Thyroid gland (tissue), 4 donors: Measurements from ENCODE around the gene CCL27. TPM values are rescaled to one million over a fixed set of nuclear protein-coding genes. Genes with fewer than 3 reads are reported as not detected.

Source experiments
- DNase-seq, 2 donors: peaks; one replicate each; pipeline ENCODE4 v3.0.0-alpha.2; 2019
- H3K27ac ChIP-seq, 3 donors: fragments of 200-600 bp; sonication (generic); 1 replicate in 2 of 3; 2 replicates in 1 of 3; pipeline ENCODE4 v1.5.1; 2016 to 2019; ENCODE audit warnings: mild to moderate bottlenecking in 1 of 3, moderate library complexity in 1 of 3
- H3K27me3 ChIP-seq: fragments of 200-600 bp; sonication (generic); one replicate; pipeline ENCODE4 v1.5.1; 2019
- H3K36me3 ChIP-seq, 2 donors: fragments of 200-600 bp; sonication (generic); one replicate each; pipeline ENCODE4 v1.5.1; 2016 to 2019
- H3K4me1 ChIP-seq, 2 donors: fragments of 200-600 bp; sonication (generic); one replicate each; pipeline ENCODE4 v1.5.1; 2017 to 2019
- H3K4me3 ChIP-seq, 3 donors: fragments of 200-600 bp; sonication (generic); replicated peaks in 1 of 3; 1 replicate in 2 of 3; 2 replicates in 1 of 3; pipeline ENCODE4 v1.5.1; 2016; ENCODE audit warnings: mild to moderate bottlenecking in 1 of 3
- H3K9me3 ChIP-seq: fragments of 200-600 bp; sonication (generic); one replicate; pipeline ENCODE4 v1.5.1; 2017
- POLR2A ChIP-seq, 2 donors: fragments of 450-650 bp; IDR thresholded peaks; one replicate each; pipeline ENCODE4 v1.6.1; 2017; ENCODE audit warnings: antibody characterized with exemption in 2 of 2, mild to moderate bottlenecking in 2 of 2, moderate library complexity in 1 of 2
- WGBS, 2 donors: methylation state at CpG; one replicate each; pipeline ENCODE4 v1.1.5; 2017; 5-methylcytosine and 5-hydroxymethylcytosine counted together
- intact Hi-C: fragments of 100-400 bp; cut with DNase I; formaldehyde crosslinking; loops from one replicate; pipeline ENCODE4 v1.15.1; 2023
- total RNA-seq, 4 donors: library from RNA; depleted of rRNA; stranded (reverse); fragments of >200 nt; gene quantifications; one replicate each; pipeline ENCODE4 v1.2.3, GENCODE V29; 2016
- TF ChIP-seq, protein P1 (sequence below), 6 experiments: fragments of 200-600 bp in 3 of 6; fragments of 450-650 bp in 3 of 6; sonication (generic) in 3 of 6; IDR thresholded peaks; one replicate each; pipeline ENCODE4 v1.5.1; 2016 to 2019; ENCODE audit warnings: antibody characterized with exemption in 6 of 6, mild to moderate bottlenecking in 2 of 6, inconsistent platforms in 1 of 6, moderate library complexity in 1 of 6

CCL27 gene
- total RNA-seq, 4 donors from 2014 or later, result 1.1 TPM; not detected in 3

DNA sequence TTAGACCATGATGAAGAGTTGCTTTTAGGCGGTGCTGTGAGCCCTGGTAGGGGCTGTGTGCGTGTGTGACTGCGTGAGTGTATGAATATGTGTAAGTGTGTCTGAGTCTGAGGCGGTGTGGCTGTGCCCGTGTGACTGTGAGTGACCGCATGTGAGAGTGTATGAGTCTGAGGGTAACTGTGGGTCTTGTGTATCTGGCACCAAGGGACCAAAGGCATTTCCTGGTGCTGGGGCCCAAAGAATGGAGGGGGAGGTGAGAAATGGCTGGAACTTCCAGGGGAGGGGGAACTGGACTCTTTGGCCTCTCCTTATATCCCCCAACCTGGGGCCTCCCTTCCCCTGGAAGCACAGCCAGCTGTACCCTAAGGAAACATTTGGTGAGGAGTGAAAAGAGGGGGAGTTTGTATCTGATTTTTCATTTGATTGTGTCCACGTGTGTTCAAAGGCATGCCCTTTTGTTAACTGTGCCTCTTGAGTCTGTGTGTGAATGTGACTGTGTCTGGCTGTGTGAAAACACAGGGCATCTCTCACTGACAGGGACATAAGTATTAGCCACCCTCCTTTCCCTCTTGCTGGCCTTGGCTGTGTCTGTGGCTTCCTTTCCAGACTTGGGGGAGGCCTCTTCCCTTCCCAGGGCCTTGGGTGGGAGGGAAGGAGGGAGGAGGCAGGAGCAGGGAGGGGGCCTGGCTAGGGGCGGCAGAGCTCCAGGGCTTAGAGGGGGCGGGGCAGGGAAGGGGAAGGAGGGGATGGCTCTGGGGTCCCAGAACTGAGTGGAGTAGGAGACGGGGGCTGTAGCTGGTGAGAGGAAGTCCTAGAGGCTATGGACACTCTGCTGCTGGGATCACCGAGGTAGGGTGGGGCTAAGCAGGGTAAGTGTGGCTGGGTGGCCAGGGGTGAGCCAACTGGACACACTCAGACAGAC, 9.0 kb downstream of the CCL27 start:
- intact Hi-C loops, result no loop called here
- WGBS, 2 donors, result 46 to 47% methylated on average over 11 of the region's 11 CpGs

DNA sequence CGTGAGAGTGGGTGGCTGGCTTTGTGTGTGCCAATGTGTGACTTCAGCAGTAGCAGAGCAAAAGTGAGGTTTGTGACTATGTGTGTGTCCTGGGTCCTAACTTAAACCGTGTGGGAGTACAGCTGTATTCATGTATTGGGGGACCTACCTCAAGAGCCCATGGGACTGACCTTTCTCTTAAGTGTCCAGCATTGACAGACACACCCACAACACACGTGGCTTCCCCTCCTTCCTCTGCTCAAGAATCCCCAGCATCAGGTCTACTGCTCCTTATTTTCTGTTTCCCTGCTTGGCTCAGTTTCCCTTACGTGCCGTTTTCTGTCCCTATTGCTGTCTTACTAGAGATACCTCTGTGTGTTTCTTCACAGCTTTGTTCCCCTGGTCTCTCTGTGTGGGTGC, 9.9 kb downstream of the CCL27 start:
- 26 to 29% methylated on average over 5 of the region's 5 CpGs for WGBS, 2 donors
- H3K9me3 ChIP-seq, result no peaks in the 10 kb centered on the region
- no peaks in the 10 kb centered on the region for H3K27me3 ChIP-seq
- peaks cover 51 to 57% of the 10 kb centered on the region in 2 donors for H3K4me1 ChIP-seq
- no peak for DNase-seq
- intact Hi-C loops, result no loop called here
- TF ChIP-seq POLR2A (IDR thresholded peaks at IDR 0.05), result no peak
- TF ChIP-seq, protein P1, sequence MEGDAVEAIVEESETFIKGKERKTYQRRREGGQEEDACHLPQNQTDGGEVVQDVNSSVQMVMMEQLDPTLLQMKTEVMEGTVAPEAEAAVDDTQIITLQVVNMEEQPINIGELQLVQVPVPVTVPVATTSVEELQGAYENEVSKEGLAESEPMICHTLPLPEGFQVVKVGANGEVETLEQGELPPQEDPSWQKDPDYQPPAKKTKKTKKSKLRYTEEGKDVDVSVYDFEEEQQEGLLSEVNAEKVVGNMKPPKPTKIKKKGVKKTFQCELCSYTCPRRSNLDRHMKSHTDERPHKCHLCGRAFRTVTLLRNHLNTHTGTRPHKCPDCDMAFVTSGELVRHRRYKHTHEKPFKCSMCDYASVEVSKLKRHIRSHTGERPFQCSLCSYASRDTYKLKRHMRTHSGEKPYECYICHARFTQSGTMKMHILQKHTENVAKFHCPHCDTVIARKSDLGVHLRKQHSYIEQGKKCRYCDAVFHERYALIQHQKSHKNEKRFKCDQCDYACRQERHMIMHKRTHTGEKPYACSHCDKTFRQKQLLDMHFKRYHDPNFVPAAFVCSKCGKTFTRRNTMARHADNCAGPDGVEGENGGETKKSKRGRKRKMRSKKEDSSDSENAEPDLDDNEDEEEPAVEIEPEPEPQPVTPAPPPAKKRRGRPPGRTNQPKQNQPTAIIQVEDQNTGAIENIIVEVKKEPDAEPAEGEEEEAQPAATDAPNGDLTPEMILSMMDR (IDR thresholded peaks at IDR 0.05), result no peak
- peak overlapping the region; percentile 26 to 88 (median 84) for H3K27ac ChIP-seq
- H3K4me3 ChIP-seq, result no peak overlapping the region
- H3K36me3 ChIP-seq, result peaks cover 7 to 14% of the 10 kb centered on the region in 2 donors

More for the DNA sequence above, 9.0 kb downstream of the CCL27 start:
- no peaks in the 10 kb centered on the region for H3K9me3 ChIP-seq
- peaks cover 7 to 12% of the 10 kb centered on the region in 2 donors for H3K36me3 ChIP-seq
- no peak for TF ChIP-seq POLR2A (IDR thresholded peaks at IDR 0.05)
- TF ChIP-seq, protein P1 (IDR thresholded peaks at IDR 0.05), result no peak
- H3K27ac ChIP-seq, result peak overlapping the region; percentile 26 to 88 (median 84)
- no peaks in the 10 kb centered on the region for H3K27me3 ChIP-seq
- no peak for DNase-seq
- H3K4me3 ChIP-seq, result no peak overlapping the region
- peaks cover 44 to 50% of the 10 kb centered on the region in 2 donors for H3K4me1 ChIP-seq

DNA sequence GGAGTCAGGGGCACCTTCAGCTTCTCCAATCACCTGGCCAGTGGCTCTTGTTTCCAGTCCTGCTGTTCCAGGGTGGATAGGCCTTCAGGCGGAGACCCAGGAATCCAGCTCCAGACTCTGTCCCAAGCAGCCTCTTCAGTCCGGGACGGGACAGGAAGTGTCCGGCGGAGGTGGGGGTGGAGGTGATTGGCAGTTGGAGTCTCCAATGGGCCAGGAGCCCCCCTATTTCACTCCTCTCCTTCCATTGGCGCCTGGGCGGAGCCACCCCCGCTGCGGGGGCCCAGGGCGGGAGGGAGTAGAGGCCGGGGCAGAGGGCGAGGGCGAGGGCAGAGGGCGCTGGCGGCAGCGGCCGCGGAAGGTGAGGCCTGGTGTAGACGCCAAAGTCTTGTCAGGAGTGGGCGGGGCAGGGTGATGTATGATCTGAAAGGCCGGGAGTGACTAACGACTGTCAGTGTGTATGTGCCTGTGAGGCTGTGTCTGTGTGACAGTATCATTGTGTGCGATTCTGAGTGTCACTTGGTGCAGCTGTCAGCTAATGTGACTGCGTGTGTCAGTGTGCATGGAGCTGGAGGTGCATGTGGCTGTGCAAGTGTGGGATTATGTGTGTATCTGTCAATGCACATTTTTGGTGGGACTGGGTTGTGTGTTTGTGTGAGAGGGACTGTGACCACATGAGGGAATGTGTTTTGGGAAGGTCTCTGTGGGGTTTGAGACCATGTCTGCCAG, 10.4 kb downstream of the CCL27 start, which contains the start of gene IL11RA:
IL11RA (plus strand) TSS at position 310 of the 726 bp plus-strand sequence. CDS start 3,033 bp downstream, outside the sequence.
- peak; percentile 90 to 91 for DNase-seq
- peaks cover 7 to 14% of the 10 kb centered on the region in 2 donors for H3K36me3 ChIP-seq
- no peaks in the 10 kb centered on the region for H3K27me3 ChIP-seq
- peak within 1 kb of the TSS in 1 of 3 donors; percentile 29 for H3K4me3 ChIP-seq
- WGBS, 2 donors, result 0 to 3% methylated on average over 14 to 22 of the region's 24 CpGs
- peaks cover 56 to 63% of the 10 kb centered on the region in 2 donors for H3K4me1 ChIP-seq
- peak in 1 of 2 donors; percentile 65 for TF ChIP-seq POLR2A (IDR thresholded peaks at IDR 0.05)
- TF ChIP-seq, protein P1 (IDR thresholded peaks at IDR 0.05), result no peak
- no peaks in the 10 kb centered on the region for H3K9me3 ChIP-seq
- intact Hi-C loops, result no loop called here
- H3K27ac ChIP-seq, result peak within 1 kb of the TSS; percentile 84 to 88 (median 84)

DNA sequence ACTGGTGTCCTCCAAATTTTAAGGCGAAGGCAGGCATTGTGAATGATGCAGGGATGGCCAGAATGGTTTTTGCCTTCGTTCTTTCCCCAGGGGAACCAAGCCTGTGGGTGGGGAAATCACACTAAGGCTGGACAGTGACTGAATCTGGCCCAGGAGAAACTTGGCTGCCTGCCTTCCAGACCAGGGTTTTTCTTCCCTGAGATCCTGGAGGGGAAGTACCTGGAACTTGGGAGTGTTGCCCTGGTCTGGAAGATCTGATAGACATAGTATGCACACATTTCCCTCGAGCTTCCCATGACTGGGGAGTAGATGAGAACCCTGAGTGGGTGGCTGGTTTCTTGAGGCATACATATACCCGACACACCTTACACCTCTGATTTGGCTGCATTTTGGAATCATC, 11.1 kb downstream of the CCL27 start:
- intact Hi-C loops, result no loop called here
- H3K27me3 ChIP-seq, result no peaks in the 10 kb centered on the region
- DNase-seq, result peak; percentile 58 to 63
- 41 to 47% methylated on average over 4 of the region's 4 CpGs for WGBS, 2 donors
- H3K4me3 ChIP-seq, result peak overlapping the region in 1 of 3 donors; percentile 29
- TF ChIP-seq POLR2A (IDR thresholded peaks at IDR 0.05), result no peak
- TF ChIP-seq, protein P1 (IDR thresholded peaks at IDR 0.05), result no peak
- H3K4me1 ChIP-seq, result peaks cover 57 to 63% of the 10 kb centered on the region in 2 donors
- peaks cover 7 to 14% of the 10 kb centered on the region in 2 donors for H3K36me3 ChIP-seq
- H3K27ac ChIP-seq, result peak overlapping the region; percentile 84 to 88 (median 84)
- no peaks in the 10 kb centered on the region for H3K9me3 ChIP-seq
